Endothelial cell of umbilical vein (primary cell): Measurements from ENCODE around the gene CNTLN. TPM values are rescaled to one million over a fixed set of nuclear protein-coding genes. Genes with fewer than 3 reads are reported as not detected.
"Not testable (repeated sequence)": the region's sequence is repeated elsewhere in the genome, so short reads cannot be mapped to it uniquely, and the experiment has no call there.

ENCODE experiments used
- BruUV-seq: library from RNA; stranded (reverse); fragments of 400-500 nt; replicated peaks from 2 replicates; lab custom pipeline; 2021; lab: Mats Ljungman, UMichigan
- CTCF ChIA-PET: fragments of 300-600, 350-600 bp; sonication (Branson Sonifier 250); formaldehyde crosslinking; loops from one replicate; lab custom pipeline; 2021; ENCODE audit warnings: antibody characterized with exemption, inconsistent platforms; lab: Charles Lee
- POLR2A ChIA-PET: fragments of 300-600, 350-600 bp; sonication (Branson Sonifier 250); formaldehyde crosslinking; loops from one replicate; lab custom pipeline; 2021; ENCODE audit warnings: antibody characterized with exemption, inconsistent platforms; lab: Charles Lee
- DNase-seq: peaks from one replicate; pipeline ENCODE4 v3.0.0-alpha.2; 2011; ENCODE audit warnings: low read depth, low spot score
- FAIRE-seq: peaks from 2 replicates; lab custom pipeline; 2011; peaks lifted over from hg19 to GRCh38; lab: Jason Lieb, UNC
- H2AFZ ChIP-seq: 2 replicates; pipeline ENCODE4 v1.6.0; 2012; ENCODE audit warnings: low read depth, low read length, control low read depth, inconsistent platforms
- H3K27ac ChIP-seq: 2 replicates; pipeline ENCODE4 v1.5.1; 2011; ENCODE audit warnings: low read depth, mild to moderate bottlenecking, control low read depth, low read length, moderate library complexity; ENCODE audit not compliant: insufficient read depth
- H3K27me3 ChIP-seq, 2 experiments: 2 replicates each; pipeline versions ENCODE4 v1.6.0 to v1.6.1; 2011; ENCODE audit warnings: low read length in 2 of 2, mixed read lengths in 1 of 2; ENCODE audit not compliant: control insufficient read depth in 2 of 2, insufficient read depth in 2 of 2
- H3K36me3 ChIP-seq, 2 experiments: 2 replicates in 1 of 2; 3 replicates in 1 of 2; pipeline ENCODE4 v1.5.1; 2011; ENCODE audit warnings: low read length in 2 of 2, mild to moderate bottlenecking in 1 of 2, moderate library complexity in 1 of 2; ENCODE audit not compliant: control insufficient read depth in 2 of 2, insufficient read depth in 2 of 2; ENCODE audit errors: extremely low read depth in 1 of 2
- H3K4me1 ChIP-seq: 3 replicates; pipeline ENCODE4 v1.5.1; 2011; ENCODE audit warnings: mild to moderate bottlenecking, low read length; ENCODE audit not compliant: control insufficient read depth, insufficient read depth; ENCODE audit errors: extremely low read depth
- H3K4me2 ChIP-seq: 2 replicates; pipeline ENCODE4 v1.6.1; 2011; ENCODE audit warnings: low read length, control low read depth, mixed read lengths; ENCODE audit not compliant: insufficient read depth
- H3K4me3 ChIP-seq, 3 experiments: fragments of 200-600 bp in 1 of 3; sonication (generic), shearing (Covaris generic) in 1 of 3; replicated peaks in 1 of 3; 2 replicates each; pipeline ENCODE4 v1.5.1; 2011 to 2016; ENCODE audit warnings: control low read depth in 3 of 3, low read length in 3 of 3, mild to moderate bottlenecking in 2 of 3, inconsistent platforms in 1 of 3, low read depth in 1 of 3, moderate library complexity in 1 of 3; ENCODE audit not compliant: insufficient read depth in 1 of 3
- H3K79me2 ChIP-seq: 2 replicates; pipeline ENCODE4 v1.6.0; 2012; ENCODE audit warnings: low read length, inconsistent platforms; ENCODE audit not compliant: control insufficient read depth, insufficient read depth
- H3K9ac ChIP-seq: replicated peaks from 2 replicates; pipeline ENCODE3; 2011; ENCODE audit warnings: low read length, control low read depth; ENCODE audit not compliant: insufficient read depth; ENCODE audit errors: extremely low read depth
- H3K9me1 ChIP-seq: replicated peaks from 3 replicates; pipeline ENCODE4 v1.6.0; 2011; ENCODE audit warnings: mild to moderate bottlenecking, low read length; ENCODE audit not compliant: control insufficient read depth, insufficient read depth; ENCODE audit errors: extremely low read depth
- H3K9me3 ChIP-seq: replicated peaks from 2 replicates; pipeline ENCODE4 v1.5.1; 2012; ENCODE audit warnings: low read length, inconsistent platforms; ENCODE audit not compliant: control insufficient read depth, insufficient read depth
- H4K20me1 ChIP-seq: replicated peaks from 2 replicates; pipeline ENCODE3; 2011; ENCODE audit warnings: mild to moderate bottlenecking, low read length; ENCODE audit not compliant: control insufficient read depth, insufficient read depth; ENCODE audit errors: extremely low read depth
- CTCF ChIP-seq, 2 donors: IDR thresholded peaks; 1 replicate in 1 of 2; 2 replicates in 1 of 2; pipeline ENCODE4 v1.5.1; 2011; ENCODE audit warnings: low read length in 2 of 2, mild to moderate bottlenecking in 2 of 2, moderate library complexity in 2 of 2, control low read depth in 1 of 2, inconsistent platforms in 1 of 2, low read depth in 1 of 2; ENCODE audit not compliant: insufficient read depth in 1 of 2; ENCODE audit errors: extremely low read depth in 1 of 2
- EZH2 ChIP-seq: IDR thresholded peaks from 2 replicates; pipeline ENCODE4 v1.6.1; 2012; ENCODE audit warnings: borderline replicate concordance, low read depth, mild to moderate bottlenecking, moderate library complexity, low read length, inconsistent platforms; ENCODE audit not compliant: severe bottlenecking
- FOS ChIP-seq: IDR thresholded peaks from 2 replicates; pipeline ENCODE4 v1.6.1; 2011; ENCODE audit warnings: mild to moderate bottlenecking, low read length, moderate library complexity, borderline replicate concordance; ENCODE audit not compliant: insufficient read depth
- GATA2 ChIP-seq: IDR thresholded peaks from 2 replicates; pipeline ENCODE4 v1.7.0; 2011; ENCODE audit warnings: low read depth, mild to moderate bottlenecking, moderate library complexity, mixed read lengths, low read length; ENCODE audit not compliant: insufficient read length, insufficient read depth
- JUN ChIP-seq: IDR thresholded peaks from 2 replicates; pipeline ENCODE4 v1.6.1; 2011; ENCODE audit warnings: borderline replicate concordance, low read depth; ENCODE audit not compliant: insufficient read length, insufficient read depth
- MYC ChIP-seq: IDR thresholded peaks from one replicate; pipeline ENCODE4 v1.6.1; 2011; ENCODE audit warnings: mild to moderate bottlenecking, low read depth, low read length
- POLR2A ChIP-seq: IDR thresholded peaks from 2 replicates; pipeline ENCODE4 v1.6.1; 2012; ENCODE audit warnings: low read depth, mild to moderate bottlenecking, control low read depth, low read length
- POLR2AphosphoS5 ChIP-seq: IDR thresholded peaks from 2 replicates; pipeline ENCODE4 v1.6.1; 2012; ENCODE audit warnings: low read depth, mild to moderate bottlenecking, control low read depth, low read length, moderate library complexity; ENCODE audit not compliant: insufficient read depth
- dilution Hi-C: fragments of 300-500 bp; cut with MboI; formaldehyde crosslinking; loops from one replicate; pipeline ENCODE4 v1.15.0; 2019; ENCODE audit warnings: low sequenced_read_pairs; ENCODE audit not compliant: extremely low pct_ligation_motif_present
- intact Hi-C: fragments of 100-400 bp; cut with micrococcal nuclease; formaldehyde crosslinking; loops from one replicate; pipeline ENCODE4 v1.10.0; 2022
- polyA plus RNA-seq, 4 experiments: library from polyadenylated mRNA; depleted of rRNA in 3 of 4; stranded (reverse) in 3 of 4; unstranded in 1 of 4; fragments of >200 nt; gene quantifications; 2 replicates each; pipeline versions ENCODE4 v1.2.1 to v1.2.3, GENCODE V29; 2011 to 2012; ENCODE audit warnings: missing spikeins in 1 of 4
- total RNA-seq: library from RNA; stranded (reverse); gene quantifications from 2 replicates; pipeline ENCODE4 v1.2.3, GENCODE V29; 2021
- TF ChIP-seq, protein P1 (sequence below): IDR thresholded peaks from 2 replicates; pipeline ENCODE4 v1.6.1; 2011; ENCODE audit not compliant: insufficient read depth, insufficient read length

Gene CNTLN
- total and polyA plus RNA-seq, 2 donors (not counting 3 experiments of a cell fraction or from before 2014, with no cell fraction given) = 3.5 to 15.8 TPM

DNA sequence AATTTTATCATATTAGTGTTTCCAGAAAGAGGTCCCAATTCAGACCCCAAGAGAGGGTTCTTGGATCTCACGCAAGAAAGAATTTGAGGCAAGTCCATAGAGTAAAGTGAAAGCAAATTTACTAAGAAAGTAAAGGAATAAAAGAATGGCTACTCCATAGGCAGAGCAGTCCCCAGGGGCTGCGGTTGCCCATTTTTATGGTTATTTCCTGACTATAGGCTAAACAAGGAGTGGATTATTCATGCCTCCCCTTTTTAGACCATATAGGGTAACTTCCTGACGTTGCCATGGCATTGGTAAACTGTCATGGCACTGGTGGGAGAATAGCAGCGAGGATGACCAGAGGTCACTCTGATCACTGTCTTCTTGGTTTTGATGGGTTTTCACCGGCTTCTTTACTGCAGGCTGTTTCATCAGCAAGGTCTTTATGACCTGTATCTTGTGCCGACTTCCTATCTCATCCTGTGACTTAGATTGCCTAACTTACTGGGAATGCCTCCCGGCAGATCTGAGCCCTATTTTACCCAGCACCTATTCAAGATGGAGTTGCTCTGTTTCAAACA, 262.4 kb downstream of the CNTLN start:
- intact Hi-C loops, H3K9me3 ChIP-seq, POLR2A ChIA-PET, H3K27me3 ChIP-seq, H3K4me2 ChIP-seq, BruUV-seq, H2AFZ ChIP-seq, H3K4me3 ChIP-seq, H3K4me1 ChIP-seq, H4K20me1 ChIP-seq, DNase-seq, H3K9ac ChIP-seq, H3K36me3 ChIP-seq, FAIRE-seq, CTCF ChIA-PET, H3K27ac ChIP-seq, H3K9me1 ChIP-seq, H3K79me2 ChIP-seq, dilution Hi-C loops: not testable (repeated sequence)

DNA sequence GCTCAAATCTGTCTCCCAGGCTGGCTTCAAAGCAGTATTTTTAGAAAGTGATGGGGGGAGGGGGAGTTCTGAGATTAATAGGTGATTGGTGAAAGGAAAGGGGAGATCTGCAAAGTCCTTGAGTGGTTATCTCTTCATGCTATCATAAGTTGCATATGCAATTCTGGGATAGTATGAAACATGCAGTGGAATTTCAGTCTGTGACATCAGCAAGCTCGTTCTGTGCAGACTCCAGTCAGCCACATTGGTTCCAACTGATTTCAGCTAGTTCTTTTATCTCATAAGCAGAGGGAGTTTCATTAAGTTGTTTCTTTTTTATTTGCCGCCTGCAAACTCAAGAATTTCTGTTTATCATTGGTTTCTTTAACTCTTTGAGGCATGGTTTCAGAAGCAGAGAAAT, 263.5 kb downstream of the CNTLN start:
- H3K79me2 ChIP-seq = no peaks in the 10 kb centered on the region
- BruUV-seq = no TSS peak
- no peak overlapping the region for H3K9ac ChIP-seq
- FAIRE-seq = no peak
- H3K4me1 ChIP-seq = peaks cover 8% of the 10 kb centered on the region
- no peaks in the 10 kb centered on the region for H3K9me3 ChIP-seq
- no peaks in the 10 kb centered on the region for H3K36me3 ChIP-seq
- DNase-seq = no peak
- no peak overlapping the region for H3K4me3 ChIP-seq
- intact Hi-C loops = no loop called here
- TF ChIP-seq MYC (no peak), GATA2 (no peak), EZH2 (no peak), CTCF (IDR thresholded peaks at IDR 0.05; ENCODE audit: extremely low read depth in 1 of 2, insufficient read depth in 1 of 2, low read depth in 1 of 2, low read length in 2 of 2) (no peak), JUN (no peak), POLR2AphosphoS5 (no peak), POLR2A (no peak), FOS (no peak)
- TF ChIP-seq, protein P1, sequence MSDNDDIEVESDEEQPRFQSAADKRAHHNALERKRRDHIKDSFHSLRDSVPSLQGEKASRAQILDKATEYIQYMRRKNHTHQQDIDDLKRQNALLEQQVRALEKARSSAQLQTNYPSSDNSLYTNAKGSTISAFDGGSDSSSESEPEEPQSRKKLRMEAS = no peak
- no peak overlapping the region for H2AFZ ChIP-seq
- no peak overlapping the region for H3K4me2 ChIP-seq
- H3K27me3 ChIP-seq = no peaks in the 10 kb centered on the region
- H3K27ac ChIP-seq = no peak overlapping the region
- no peaks in the 10 kb centered on the region for H3K9me1 ChIP-seq
- POLR2A ChIA-PET = no interaction called here
- CTCF ChIA-PET = no interaction called here
- dilution Hi-C loops = no loop called here
- no peaks in the 10 kb centered on the region for H4K20me1 ChIP-seq
